GM21786 (cell line): Measurements from ENCODE around the gene TYW5.
A peak's percentile ranks its signal among the peaks of the same experiment; 100 is the strongest.

ENCODE experiments used
- ATAC-seq: cut with Tn5 transposase; IDR thresholded peaks from one replicate; pipeline ENCODE4 v1.9.1; 2021; ENCODE audit not compliant: unreplicated experiment

The TYW5 gene

GRCh38 chr2:199975273-199975895 is 20.1 kb upstream of the TYW5 start:
- ATAC-seq: no peak

- ATAC-seq: no peak
Observed at GRCh38 chr2:199973703-199974102, 18.4 kb upstream of the TYW5 start.

- no peak for ATAC-seq
Observed at GRCh38 chr2:199972088-199972626, 16.9 kb upstream of the TYW5 start.

- ATAC-seq: no peak
Observed at GRCh38 chr2:199968126-199968525, 12.8 kb upstream of the TYW5 start.

GRCh38 chr2:199966976-199967375 is 11.7 kb upstream of the TYW5 start:
- no peak for ATAC-seq

GRCh38 chr2:199966405-199966804 is 11.1 kb upstream of the TYW5 start:
- ATAC-seq: no peak

- ATAC-seq: no peak
Observed at GRCh38 chr2:199962203-199962602, 6.9 kb upstream of the TYW5 start.

- no peak for ATAC-seq
Observed at GRCh38 chr2:199958014-199958413, 2.7 kb upstream of the TYW5 start.

- ATAC-seq: no peak
Observed at GRCh38 chr2:199956062-199956380, 730 bp upstream of the TYW5 start.

- peak; percentile 42 for ATAC-seq
Observed at GRCh38 chr2:199955007-199955338, 318 bp downstream of the TYW5 start.

- no peak for ATAC-seq
Observed at GRCh38 chr2:199951023-199951422, 4.3 kb downstream of the TYW5 start.

GRCh38 chr2:199950396-199950795 is 4.9 kb downstream of the TYW5 start:
- no peak for ATAC-seq

- ATAC-seq: no peak
Observed at GRCh38 chr2:199946836-199947235, 8.5 kb downstream of the TYW5 start.

- ATAC-seq: no peak
Observed at GRCh38 chr2:199946196-199946595, 9.1 kb downstream of the TYW5 start.

GRCh38 chr2:199943373-199943772 is 11.9 kb downstream of the TYW5 start:
- no peak for ATAC-seq

GRCh38 chr2:199940373-199940772 is 14.9 kb downstream of the TYW5 start:
- peak; percentile 62 for ATAC-seq

GRCh38 chr2:199936554-199936953 is 18.7 kb downstream of the TYW5 start:
- ATAC-seq: no peak

GRCh38 chr2:199933466-199933865 is 21.8 kb downstream of the TYW5 start:
- ATAC-seq: no peak

GRCh38 chr2:199932312-199932855 is 22.9 kb downstream of the TYW5 start:
- no peak for ATAC-seq

- ATAC-seq: no peak
Observed at GRCh38 chr2:199929262-199929661, 26.0 kb downstream of the TYW5 start.

- ATAC-seq: no peak
Observed at GRCh38 chr2:199928626-199929025, 26.7 kb downstream of the TYW5 start.

GRCh38 chr2:199928226-199928625 is 27.1 kb downstream of the TYW5 start:
- ATAC-seq: no peak

- no peak for ATAC-seq
Observed at GRCh38 chr2:199926806-199927205, 28.5 kb downstream of the TYW5 start.
